ENCODE measurements around the gene SPATA7. TPM values are rescaled to one million over a fixed set of nuclear protein-coding genes. Genes with fewer than 3 reads are reported as not detected.
A peak's percentile ranks its signal among the peaks of the same experiment; 100 is the strongest.

SPATA7 gene
- total and polyA plus RNA-seq, 2 of the 4 experiments (the other 2 are of a cell fraction): 6.6 to 10.0 TPM

- peak overlapping the region; percentile 49 for H2BK5ac ChIP-seq (ENCODE audit: low read depth, low read length, poor library complexity, severe bottlenecking)
- no peak overlapping the region for H4K5ac ChIP-seq (ENCODE audit: low read depth, low read length)
- peaks cover 3% of the 10 kb centered on the region for H3K4me1 ChIP-seq (ENCODE audit: control insufficient read depth, insufficient read depth, low read length)
- no TSS peak for BruUV-seq (replicated peaks)
- whole genome bisulfite sequencing, 2 experiments (ENCODE audit: extremely low coverage in 2 of 2, insufficient read length in 1 of 2): no CpG with 5 or more reads among the region's 3 CpGs
- in situ Hi-C loops (cut with MboI; ENCODE audit: low sequenced_read_pairs): no loop called here
- dilution Hi-C loops (cut with HindIII; ENCODE audit: low sequenced_read_pairs, unreplicated experiment): no loop called here
- H2BK15ac ChIP-seq (ENCODE audit: low read depth, low read length): no peak overlapping the region
- no peak overlapping the region for H3K27ac ChIP-seq (ENCODE audit: insufficient read depth, low read length)
- H2AK9ac ChIP-seq (replicated peaks; ENCODE audit: low read depth, low read length, poor library complexity): no peak overlapping the region
- H2BK20ac ChIP-seq (ENCODE audit: low read depth, low read length): no peak overlapping the region
- no peaks in the 10 kb centered on the region for H3K27me3 ChIP-seq (ENCODE audit: control insufficient read depth, insufficient read depth, low read length)
- ATAC-seq (ENCODE audit: low read depth): peak; percentile 79
- peaks cover 8% of the 10 kb centered on the region for H3K36me3 ChIP-seq (ENCODE audit: control insufficient read depth, insufficient read depth, low read length)
- H3K14ac ChIP-seq (replicated peaks; ENCODE audit: low read depth, low read length): 0 out of 2 replicates have a peak overlapping the region, but pooled peaks have one; percentile 50
- no peaks in the 10 kb centered on the region for H4K20me1 ChIP-seq (ENCODE audit: insufficient read depth, low read length)
- H3K9ac ChIP-seq (ENCODE audit: low read depth, low read length): no peak overlapping the region
- peaks cover 0 to 5% of the 10 kb centered on the region in 2 experiments; a peak in 2 of 4 replicates for H3K79me1 ChIP-seq (ENCODE audit: low read depth in 1 of 2, low read length in 2 of 2)
- no peak overlapping the region for H3K18ac ChIP-seq (ENCODE audit: low read depth, low read length)
- TF ChIP-seq RAD21 (IDR thresholded peaks at IDR 0.05; ENCODE audit: low read length) (no peak), USF2 (IDR thresholded peaks at IDR 0.05; ENCODE audit: low read depth, low read length) (no peak), MAZ (IDR thresholded peaks at IDR 0.05; ENCODE audit: borderline replicate concordance, low read depth, low read length) (no peak), MAFK (IDR thresholded peaks at IDR 0.05; ENCODE audit: low read depth, low read length) (no peak), CEBPB (IDR thresholded peaks at IDR 0.05; ENCODE audit: low read depth, low read length) (peak; percentile 92), RCOR1 (IDR thresholded peaks at IDR 0.05; ENCODE audit: insufficient replicate concordance, low read length) (no peak), MXI1 (IDR thresholded peaks at IDR 0.05; ENCODE audit: borderline replicate concordance, low read depth, low read length) (no peak), ELK1 (IDR thresholded peaks at IDR 0.05; ENCODE audit: borderline replicate concordance, low read depth, low read length) (no peak), RFX5 (IDR thresholded peaks at IDR 0.05; ENCODE audit: low read depth, low read length) (no peak), FOS (IDR thresholded peaks at IDR 0.05; ENCODE audit: low read depth, low read length) (peak; percentile 74)
- H3K9me1 ChIP-seq (ENCODE audit: insufficient read depth, low read length): peaks cover 2% of the 10 kb centered on the region; the same call in 1 of the 2 replicates
- no peak overlapping the region; the same call in 1 of the 2 replicates for H3K4me2 ChIP-seq (ENCODE audit: low read depth, low read length)
- H3K9me3 ChIP-seq (ENCODE audit: control insufficient read depth, insufficient read depth, low read length): peaks cover 4% of the 10 kb centered on the region; the same call in 1 of the 2 replicates
- intact Hi-C loops (cut with micrococcal nuclease): no loop called here
- peak overlapping the region; percentile 40; the same call in 1 of the 2 replicates for H4K91ac ChIP-seq (ENCODE audit: insufficient read depth, low read depth, low read length)
- H3K4ac ChIP-seq (ENCODE audit: low read depth, low read length): peak overlapping the region; percentile 22; the same call in 1 of the 2 replicates
- no peak overlapping the region for H4K8ac ChIP-seq (ENCODE audit: low read depth in 2 of 2, low read length in 2 of 2)
- H2AK5ac ChIP-seq (ENCODE audit: low read depth, low read length): no peak overlapping the region
- H2AFZ ChIP-seq (replicated peaks; ENCODE audit: low read length, poor library complexity): no peak overlapping the region
- DNase-seq: peak; percentile 88
- H3K4me3 ChIP-seq (ENCODE audit: insufficient read depth, low read depth, low read length): no peak overlapping the region
- H2BK120ac ChIP-seq (ENCODE audit: low read depth, low read length): no peak overlapping the region
- POLR2A ChIA-PET (ENCODE audit: unreplicated experiment): no interaction called here
- no peak overlapping the region for H3K56ac ChIP-seq (ENCODE audit: extremely low read depth, insufficient read depth, low read length)
- H3K23ac ChIP-seq (ENCODE audit: low read depth, low read length): no peak overlapping the region
- CTCF ChIA-PET: interaction anchor here (0.6 kb wide), 1 partner anchor 55 kb away, joined by 3 read pairs; no protein-coding TSS in a partner anchor
These were observed 37.6 kb downstream of the SPATA7 start for GRCh38 chr14:88422919-88423650.
